HepG2 (cell line): ENCODE measurements around the gene UTP15. TPM values are rescaled to one million over a fixed set of nuclear protein-coding genes. Genes with fewer than 3 reads are reported as not detected.

Source experiments
- ARNT ChIP-seq: fragments of 450-650 bp; IDR thresholded peaks from 2 replicates; pipeline ENCODE4 v1.6.1; 2017
- CC2D1A ChIP-seq: sonication (generic); formaldehyde crosslinking; IDR thresholded peaks from 2 replicates; pipeline ENCODE4 v1.8.1; 2023; ENCODE audit warnings: mild to moderate bottlenecking, missing genetic modification reagents
- CCAR2 ChIP-seq: fragments of 200-400 bp; formaldehyde crosslinking; optimal IDR thresholded peaks from 2 replicates; pipeline ENCODE3; 2018; ENCODE audit warnings: low read depth, mild to moderate bottlenecking, low read length, moderate library complexity
- JARID2 ChIP-seq: sonication (generic); formaldehyde crosslinking; IDR thresholded peaks from 2 replicates; pipeline ENCODE4 v1.8.1; 2023; ENCODE audit warnings: missing genetic modification reagents, inconsistent platforms; ENCODE audit not compliant: insufficient replicate concordance
- NFAT5 ChIP-seq: sonication (generic); formaldehyde crosslinking; IDR thresholded peaks from 2 replicates; pipeline ENCODE4 v1.4.0; 2020; ENCODE audit warnings: missing genetic modification reagents
- RERE ChIP-seq: IDR thresholded peaks from 2 replicates; pipeline ENCODE4 v1.6.1; 2016; ENCODE audit warnings: low read depth, missing genetic modification reagents, missing compliant biosample characterization
- TAF15 ChIP-seq: fragments of 200-400 bp; formaldehyde crosslinking; IDR thresholded peaks from one replicate; pipeline ENCODE4 v1.6.1; 2018; ENCODE audit warnings: mild to moderate bottlenecking, low read depth, low read length; ENCODE audit not compliant: poor library complexity, severe bottlenecking
- THAP7 ChIP-seq: sonication (generic); formaldehyde crosslinking; IDR thresholded peaks from 2 replicates; pipeline ENCODE4 v1.8.1; 2023; ENCODE audit warnings: mild to moderate bottlenecking, missing genetic modification reagents
- ZFP36L1 ChIP-seq: sonication (generic); formaldehyde crosslinking; IDR thresholded peaks from 2 replicates; pipeline ENCODE4 v1.8.0; 2022; ENCODE audit warnings: mild to moderate bottlenecking, missing genetic modification reagents, moderate library complexity
- ZNF274 ChIP-seq: sonication (generic); formaldehyde crosslinking; IDR thresholded peaks from 2 replicates; pipeline ENCODE4 v1.5.1; 2020; ENCODE audit warnings: mild to moderate bottlenecking, missing genetic modification reagents
- ZNF276 ChIP-seq: sonication (generic); formaldehyde crosslinking; IDR thresholded peaks from 2 replicates; pipeline ENCODE4 v1.4.0; 2020; ENCODE audit warnings: mild to moderate bottlenecking, low read depth, missing genetic modification reagents
- ZNF383 ChIP-seq: sonication (generic); formaldehyde crosslinking; IDR thresholded peaks from 2 replicates; pipeline ENCODE4 v1.4.0; 2020; ENCODE audit warnings: missing genetic modification reagents, mild to moderate bottlenecking, borderline replicate concordance
- ZNF510 ChIP-seq: sonication (generic); formaldehyde crosslinking; IDR thresholded peaks from 2 replicates; pipeline ENCODE4 v1.4.0; 2020; ENCODE audit warnings: low read depth, mild to moderate bottlenecking, missing genetic modification reagents
- ZNF878 ChIP-seq: sonication (generic); formaldehyde crosslinking; IDR thresholded peaks from 2 replicates; pipeline ENCODE4 v1.8.1; 2023; ENCODE audit warnings: mild to moderate bottlenecking, missing genetic modification reagents, moderate library complexity
- ZSCAN9 ChIP-seq: IDR thresholded peaks from 2 replicates; pipeline ENCODE4 v1.6.1; 2016; ENCODE audit warnings: borderline replicate concordance
- polyA plus RNA-seq, 8 experiments: library from polyadenylated mRNA; depleted of rRNA in 3 of 8; stranded (reverse) in 7 of 8; unstranded in 1 of 8; fragments of >200 nt; fragmentation: Illumina TruSeq in 4 of 8; extraction: Trizol in 4 of 8; gene quantifications; 2 replicates each; pipeline versions ENCODE4 v1.2.1 to v1.2.3, GENCODE V29; 2011 to 2016; ENCODE audit warnings: low read depth in 4 of 8, missing spikeins in 1 of 8, mixed read lengths in 1 of 8; ENCODE audit not compliant: insufficient read depth in 1 of 8
- total RNA-seq, 5 experiments: library from RNA; depleted of rRNA; stranded (reverse); fragments of >200 nt; fragmentation: Illumina TruSeq; extraction: Trizol; gene quantifications; 2 replicates each; pipeline ENCODE4 v1.2.3, GENCODE V29; 2016; ENCODE audit warnings: low read depth in 1 of 5

The UTP15 gene
- total and polyA plus RNA-seq, 2 of the 13 experiments (the other 11 are each of a cell fraction or from before 2014, with no cell fraction given), result 7.3 to 35.8 TPM

- no peak for TF ChIP-seq NFAT5
- TF ChIP-seq ZNF878 (CRISPR knock-in tag), result no peak
- no peak for TF ChIP-seq JARID2 (CRISPR knock-in tag)
- TF ChIP-seq ARNT, result no peak
- TF ChIP-seq ZNF383 (CRISPR knock-in tag), result no peak
- peak; percentile 66 for TF ChIP-seq ZSCAN9 (CRISPR knock-in tag)
- peak; percentile 95 for TF ChIP-seq ZFP36L1 (CRISPR knock-in tag)
- TF ChIP-seq RERE, result peak; percentile 87
- no peak for TF ChIP-seq CCAR2
- TF ChIP-seq ZNF510 (CRISPR knock-in tag), result peak; percentile 84; the same call in 1 of the 2 replicates
- TF ChIP-seq TAF15, result no peak
- TF ChIP-seq ZNF274, result no peak
- TF ChIP-seq CC2D1A (CRISPR knock-in tag), result no peak
- TF ChIP-seq THAP7, result no peak
- TF ChIP-seq ZNF276 (CRISPR knock-in tag), result 0 out of 2 replicates have a peak, but pooled peaks have one; percentile 60
Observed at GRCh38 chr5:73544429-73545402, 20.8 kb upstream of the UTP15 start (continued).
